Esophagus mucosa (tissue), 1 donor: ENCODE measurements around the gene CDH4. TPM values are rescaled to one million over a fixed set of nuclear protein-coding genes. Genes with fewer than 3 reads are reported as not detected.
"Not testable (repeated sequence)": the region's sequence is repeated elsewhere in the genome, so short reads cannot be mapped to it uniquely, and the experiment has no call there.

ENCODE experiments used
- ATAC-seq: fragments of 200-7000 bp; cut with Tn5 transposase; one replicate; pipeline ENCODE4 v1.9.1; 2020
- total RNA-seq: library from RNA; stranded (reverse); gene quantifications from one replicate; pipeline ENCODE4 v1.2.4, GENCODE V29; 2023
- donor health status: DM: yes; HTN: yes; CAD: no.

Gene CDH4
- total RNA-seq, 1 donor from 2014 or later: not detected

GRCh38 chr20:61253640-61254511, 1.8 kb downstream of the CDH4 start:
- no peak for ATAC-seq

DNA sequence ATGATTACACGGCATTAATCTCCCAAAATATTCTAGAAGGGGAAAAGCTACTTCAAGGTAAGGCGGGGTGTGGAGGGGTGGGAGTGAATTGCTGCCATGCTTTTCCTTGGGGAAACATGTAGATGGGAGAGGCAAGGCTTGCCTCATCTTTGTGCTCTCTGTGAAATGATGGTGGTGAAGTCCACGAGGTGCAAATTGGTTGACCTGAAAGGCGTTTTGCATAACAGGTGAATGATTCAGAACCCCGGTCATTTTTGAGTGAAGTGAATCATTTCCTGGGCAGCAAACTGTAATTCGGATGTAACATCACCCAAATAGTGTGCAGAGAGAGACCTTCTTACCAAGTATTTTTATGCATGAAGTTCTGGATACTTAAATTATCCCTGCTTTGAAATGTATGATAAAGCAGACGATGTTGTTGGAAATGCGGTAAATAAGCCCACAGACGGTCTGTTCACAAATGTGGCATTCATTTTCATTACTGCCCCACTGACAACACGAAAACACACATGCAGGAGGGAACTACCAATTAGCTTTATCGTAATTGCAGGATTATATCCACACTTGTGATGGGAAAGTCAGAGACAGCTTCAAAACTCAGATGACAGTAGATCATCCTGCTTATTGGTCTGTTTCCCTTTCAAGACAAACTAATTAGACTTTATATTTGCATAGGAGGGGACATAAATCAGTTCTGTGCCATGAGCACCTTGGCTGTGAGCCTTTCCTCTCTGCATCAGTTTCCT, 3.0 kb downstream of the CDH4 start:
- ATAC-seq: no peak

- no peak for ATAC-seq
Observed at GRCh38 chr20:61256365-61256764, 4.3 kb downstream of the CDH4 start.

GRCh38 chr20:61256824-61257223, 4.8 kb downstream of the CDH4 start:
- no peak for ATAC-seq

GRCh38 chr20:61257611-61258010, 5.5 kb downstream of the CDH4 start:
- no peak for ATAC-seq

- no peak for ATAC-seq
Observed at GRCh38 chr20:61259741-61260140, 7.7 kb downstream of the CDH4 start.

DNA sequence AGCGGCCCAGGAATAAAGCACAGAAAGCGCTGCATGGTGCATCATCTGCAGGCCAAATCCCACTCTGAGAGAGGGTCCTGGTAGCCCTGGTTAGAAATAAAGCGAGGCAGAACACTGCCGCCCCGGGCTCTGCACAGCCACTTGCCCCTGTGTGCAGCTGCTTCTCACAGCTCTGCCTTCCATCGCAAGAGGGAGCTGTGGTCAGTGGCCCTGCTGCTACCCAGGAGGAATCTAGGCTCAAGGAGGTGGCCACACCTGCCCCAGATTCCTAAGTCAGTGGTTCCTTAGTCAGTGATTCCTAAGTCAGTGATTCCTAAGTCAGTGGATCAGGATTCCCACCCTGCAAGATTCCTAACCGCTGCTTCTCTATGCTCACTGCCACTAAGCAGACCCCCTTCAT, 8.8 kb downstream of the CDH4 start:
- no peak for ATAC-seq

DNA sequence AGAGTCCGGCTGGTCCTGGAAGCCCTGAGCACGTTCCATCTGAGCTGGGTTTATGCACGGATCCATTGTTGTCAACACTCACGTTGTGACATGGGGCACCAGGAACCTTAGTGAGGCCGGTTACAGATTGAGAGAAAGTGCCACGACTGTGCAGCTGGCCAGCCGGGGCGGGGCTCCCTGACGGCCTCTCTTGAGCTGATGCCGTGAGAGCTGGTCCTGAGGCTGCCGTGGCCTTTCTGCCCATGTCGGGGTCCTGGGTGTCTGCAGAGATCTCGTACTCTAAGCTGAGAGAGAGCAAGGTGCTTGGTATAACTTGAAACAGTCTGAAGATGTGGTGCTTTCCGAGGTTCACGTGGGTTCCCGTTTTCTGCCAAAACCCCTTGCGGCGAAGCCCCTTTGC, 10.0 kb downstream of the CDH4 start:
- ATAC-seq: no peak

GRCh38 chr20:61262514-61262913, 10.5 kb downstream of the CDH4 start:
- ATAC-seq: no peak

- ATAC-seq: no peak
Observed at GRCh38 chr20:61263084-61263695, 11.1 kb downstream of the CDH4 start.

- ATAC-seq: no peak
Observed at GRCh38 chr20:61263938-61264337, 11.9 kb downstream of the CDH4 start.

DNA sequence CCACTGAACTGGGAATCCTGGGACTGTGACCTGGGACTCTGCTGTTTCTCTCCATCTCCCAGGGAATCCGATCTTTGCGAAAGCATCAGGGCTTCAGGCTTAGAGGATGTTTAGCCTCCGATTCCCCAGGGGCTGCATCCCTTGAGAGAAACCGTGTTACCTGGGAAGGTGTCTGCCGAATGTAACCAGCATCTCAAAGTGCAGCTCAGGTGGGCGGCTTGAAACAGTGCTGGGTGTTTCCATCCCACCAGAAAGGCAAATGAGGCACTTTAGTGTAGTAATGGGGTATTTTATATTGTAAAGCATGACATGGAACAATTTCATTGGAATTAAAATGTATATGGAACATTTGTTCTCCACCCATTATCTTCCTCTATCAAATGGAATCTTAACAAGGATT, 15.2 kb downstream of the CDH4 start:
- ATAC-seq: no peak

DNA sequence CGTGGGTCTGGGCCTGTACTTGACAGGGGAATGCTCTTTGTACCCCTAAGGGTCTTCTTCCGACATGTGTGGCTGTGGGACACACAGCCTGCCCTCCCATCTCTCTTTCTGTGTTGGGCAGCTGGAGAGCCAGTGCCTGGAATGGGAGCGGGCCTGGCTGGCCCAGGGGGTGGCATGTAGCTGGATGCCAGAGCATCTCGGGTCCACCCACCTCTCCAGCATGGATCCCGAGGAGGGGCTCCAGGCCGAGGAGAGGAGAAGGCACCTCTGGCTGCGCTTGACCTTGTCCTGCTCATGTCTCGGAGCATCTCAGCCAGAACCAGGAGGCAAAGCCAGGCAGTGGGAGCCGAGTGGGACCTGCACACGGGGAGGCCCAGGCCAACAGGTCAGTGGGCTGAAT, 16.0 kb downstream of the CDH4 start:
- no peak for ATAC-seq

GRCh38 chr20:61271312-61272231, 19.5 kb downstream of the CDH4 start:
- no peak for ATAC-seq

GRCh38 chr20:61273024-61273423, 21.0 kb downstream of the CDH4 start:
- not testable (repeated sequence) for ATAC-seq

- ATAC-seq: not testable (repeated sequence)
Observed at GRCh38 chr20:61273666-61274065, 21.6 kb downstream of the CDH4 start.

- ATAC-seq: no peak
Observed at GRCh38 chr20:61274326-61274725, 22.3 kb downstream of the CDH4 start.

DNA sequence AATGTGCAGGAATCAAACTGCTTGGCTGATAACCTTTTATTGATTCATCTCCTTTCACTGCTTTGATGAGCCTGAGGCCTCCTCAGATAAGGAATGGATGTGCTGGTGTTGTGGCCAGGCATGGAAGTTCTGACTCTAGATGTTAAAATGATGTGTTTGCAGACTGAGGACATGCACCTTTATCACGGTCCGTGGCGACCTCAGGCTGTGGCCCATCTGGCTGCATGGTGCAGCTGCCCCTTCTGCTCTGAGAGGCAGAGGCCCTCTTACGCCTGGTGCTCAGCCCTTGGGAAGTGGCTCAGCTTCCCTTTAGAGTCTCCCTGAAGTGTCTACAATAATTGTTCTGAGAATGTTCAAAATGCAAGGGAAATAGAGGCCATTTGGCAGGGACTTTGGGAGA, 26.2 kb downstream of the CDH4 start:
- no peak for ATAC-seq

- ATAC-seq: no peak
Observed at GRCh38 chr20:61279621-61280150, 27.6 kb downstream of the CDH4 start.

- ATAC-seq: no peak
Observed at GRCh38 chr20:61280217-61280980, 28.3 kb downstream of the CDH4 start.

DNA sequence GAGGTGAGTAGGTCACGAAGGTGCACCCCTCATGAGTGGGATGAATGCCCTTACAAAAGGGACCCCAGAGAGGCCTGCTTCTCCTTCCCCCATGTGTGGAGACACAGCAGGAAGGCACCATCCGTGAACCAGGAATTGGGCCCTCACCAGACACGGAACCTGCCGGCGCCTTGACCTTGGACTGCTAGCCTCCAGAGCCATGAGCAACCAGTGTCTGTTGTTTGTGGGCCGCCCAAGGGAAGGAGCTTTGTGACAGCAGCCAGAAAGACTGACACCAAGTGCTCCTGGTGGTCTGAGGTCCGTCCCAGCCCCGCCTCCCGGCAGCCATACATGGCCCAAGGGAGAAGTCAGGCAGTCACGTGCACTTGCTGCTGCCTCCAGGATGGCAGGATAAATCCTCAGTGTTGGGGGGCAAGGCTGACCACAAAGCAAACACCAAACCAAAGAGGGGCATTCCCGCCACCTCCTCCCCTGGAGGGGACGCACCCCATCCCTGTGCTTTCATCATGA, 29.3 kb downstream of the CDH4 start:
- no peak for ATAC-seq
